ENCODE data around the gene CYLC1.

The CYLC1 gene, protein sequence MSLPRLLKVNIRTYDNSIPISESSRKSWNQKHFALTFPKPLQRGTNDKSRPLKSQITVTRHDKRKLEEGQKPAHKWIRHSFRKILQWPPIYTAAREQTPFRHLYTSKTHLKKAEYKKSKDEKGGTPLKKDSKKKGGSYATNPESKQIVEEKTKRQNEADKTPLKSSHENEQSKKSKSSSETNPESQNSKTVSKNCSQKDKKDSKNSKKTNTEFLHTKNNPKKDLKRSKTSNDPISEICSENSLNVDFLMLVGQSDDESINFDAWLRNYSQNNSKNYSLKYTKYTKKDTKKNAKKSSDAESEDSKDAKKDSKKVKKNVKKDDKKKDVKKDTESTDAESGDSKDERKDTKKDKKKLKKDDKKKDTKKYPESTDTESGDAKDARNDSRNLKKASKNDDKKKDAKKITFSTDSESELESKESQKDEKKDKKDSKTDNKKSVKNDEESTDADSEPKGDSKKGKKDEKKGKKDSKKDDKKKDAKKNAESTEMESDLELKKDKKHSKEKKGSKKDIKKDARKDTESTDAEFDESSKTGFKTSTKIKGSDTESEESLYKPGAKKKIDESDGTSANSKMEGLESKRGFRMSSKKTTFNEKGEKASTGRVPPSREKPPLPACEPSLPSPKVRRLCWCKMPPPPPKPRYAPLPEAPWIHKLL

GRCh38 chrX:83860846-83861245 is at the start of gene CYLC1:
Gene CYLC1, plus strand, starts transcription at chrX:83861146. Its CDS starts 37 bp downstream, at chrX:83861183.
- DNase-seq, result no peak

GRCh38 chrX:83819304-83819703 is 41.6 kb upstream of the CYLC1 start:
- no peak for DNase-seq

- DNase-seq, result peak; percentile 2
Measured at GRCh38 chrX:83829874-83830273, 31.1 kb upstream of the CYLC1 start.

GRCh38 chrX:83845397-83845796 is 15.5 kb upstream of the CYLC1 start:
- no peak for DNase-seq

- DNase-seq, result no peak
Measured at GRCh38 chrX:83847339-83847738, 13.6 kb upstream of the CYLC1 start.

DNA sequence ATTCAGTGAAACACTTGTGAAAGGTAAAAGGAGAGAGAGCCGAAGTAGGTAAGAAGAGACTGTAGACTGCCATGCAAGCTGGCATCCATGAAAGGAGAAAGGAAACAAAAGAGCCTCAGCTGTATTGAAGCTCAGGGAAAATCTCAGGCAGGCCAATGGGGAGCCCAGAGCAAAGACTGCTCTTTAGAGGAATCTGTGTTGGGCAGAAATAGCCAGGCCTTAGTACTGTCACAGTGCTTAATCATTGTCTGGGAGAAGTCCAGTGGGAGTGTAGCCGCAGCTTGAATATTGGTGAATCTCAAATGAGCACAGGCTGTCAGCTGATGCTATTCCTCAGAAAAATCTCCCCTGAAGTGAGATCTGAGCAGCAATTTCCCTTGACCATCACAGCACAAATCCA is 27.6 kb downstream of the CYLC1 start:
- DNase-seq, result no peak

DNA sequence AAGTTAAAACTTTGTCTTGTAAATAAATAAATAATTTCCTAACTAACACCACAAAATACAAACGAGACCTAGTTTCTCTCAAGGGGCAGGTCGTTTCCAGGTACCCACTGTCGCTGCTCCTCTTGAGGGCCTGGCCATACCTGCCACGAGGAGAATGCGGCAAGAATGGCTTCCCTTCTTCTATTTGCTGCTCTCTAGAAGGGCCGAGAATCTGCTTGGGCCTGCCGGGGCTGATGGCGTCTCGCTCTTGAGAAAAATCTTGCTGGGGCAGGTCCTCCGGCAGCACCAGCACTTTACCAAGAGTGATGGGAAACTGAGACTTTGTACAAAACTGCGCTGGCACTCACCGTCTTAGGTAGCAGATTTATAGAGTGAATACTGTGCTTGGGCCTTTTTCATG is 31.5 kb downstream of the CYLC1 start:
- DNase-seq, result no peak

DNA sequence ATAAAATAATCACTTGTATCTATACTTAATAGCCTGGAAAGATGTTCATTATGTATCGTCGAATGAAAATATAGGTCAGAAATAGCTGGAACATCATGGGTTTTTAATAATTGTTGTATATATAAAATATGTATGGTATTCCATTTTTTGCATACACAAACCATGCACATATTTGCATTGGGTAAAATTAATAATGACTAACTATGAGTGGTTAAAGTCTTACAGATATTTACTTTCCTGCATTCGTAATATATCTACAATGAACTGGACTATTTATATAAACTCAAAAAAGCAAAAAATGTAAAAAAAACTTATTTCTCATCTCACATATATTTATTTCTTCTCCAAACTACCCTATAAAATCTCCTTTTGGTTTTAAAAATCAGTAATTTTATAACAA is 46.0 kb downstream of the CYLC1 start:
- no peak for DNase-seq

DNA sequence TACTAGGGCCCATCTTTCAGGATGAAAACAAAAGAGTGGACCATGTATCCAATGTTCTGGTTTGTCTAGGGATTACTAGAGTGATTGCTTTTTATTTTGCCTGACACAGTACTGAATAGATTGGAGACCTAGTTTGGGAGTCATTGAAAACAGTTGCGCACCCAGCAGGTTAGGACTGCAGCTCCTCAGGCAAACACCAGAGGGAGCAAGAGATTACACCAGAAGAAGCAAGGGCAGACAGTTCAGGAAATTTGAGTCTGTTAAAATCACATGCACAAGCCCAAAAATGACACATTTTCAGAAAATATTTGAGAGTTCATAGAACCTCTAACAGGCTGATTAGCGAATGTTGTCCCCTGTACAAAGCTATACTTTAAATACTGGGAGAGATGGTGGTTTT is 55.6 kb downstream of the CYLC1 start:
- no peak for DNase-seq

- DNase-seq, result no peak
Measured at GRCh38 chrX:83934220-83934619, 73.3 kb downstream of the CYLC1 start.
